HG02763 (cell line): ENCODE data around the gene SYT9.

Experiments used
- ATAC-seq: cut with Tn5 transposase; IDR thresholded peaks from one replicate; pipeline ENCODE4 v1.9.1; 2021; ENCODE audit warnings: mild to moderate bottlenecking, moderate library complexity; ENCODE audit not compliant: unreplicated experiment

Gene SYT9

GRCh38 chr11:7272373-7272772 lies 20.7 kb downstream of the SYT9 start:
- ATAC-seq = no peak

- ATAC-seq = no peak
These were observed 23.4 kb downstream of the SYT9 start for GRCh38 chr11:7275133-7275532.

GRCh38 chr11:7278314-7278917 lies 26.7 kb downstream of the SYT9 start:
- ATAC-seq = no peak

- ATAC-seq = no peak
These were observed 28.0 kb downstream of the SYT9 start for GRCh38 chr11:7279676-7280075.

- ATAC-seq = no peak
These were observed 29.4 kb downstream of the SYT9 start for GRCh38 chr11:7281079-7281478.

GRCh38 chr11:7281809-7282208 lies 30.1 kb downstream of the SYT9 start:
- no peak for ATAC-seq

- no peak for ATAC-seq
These were observed 34.5 kb downstream of the SYT9 start for GRCh38 chr11:7286178-7286577.

GRCh38 chr11:7291100-7291829 lies 39.6 kb downstream of the SYT9 start:
- no peak for ATAC-seq

GRCh38 chr11:7292922-7293321 lies 41.2 kb downstream of the SYT9 start:
- ATAC-seq = no peak

- ATAC-seq = no peak
These were observed 47.7 kb downstream of the SYT9 start for GRCh38 chr11:7299393-7299792.

GRCh38 chr11:7300281-7300680 lies 48.6 kb downstream of the SYT9 start:
- no peak for ATAC-seq

- ATAC-seq = no peak
These were observed 51.4 kb downstream of the SYT9 start for GRCh38 chr11:7303146-7303545.

GRCh38 chr11:7306900-7307299 lies 55.2 kb downstream of the SYT9 start:
- ATAC-seq = no peak

- ATAC-seq = no peak
These were observed 56.1 kb downstream of the SYT9 start for GRCh38 chr11:7307836-7308235.

- ATAC-seq = no peak
These were observed 60.2 kb downstream of the SYT9 start for GRCh38 chr11:7311903-7312302.

GRCh38 chr11:7314811-7315604 lies 63.3 kb downstream of the SYT9 start:
- no peak for ATAC-seq

- ATAC-seq = no peak
These were observed 67.8 kb downstream of the SYT9 start for GRCh38 chr11:7319501-7319900.

GRCh38 chr11:7320306-7320705 lies 68.6 kb downstream of the SYT9 start:
- no peak for ATAC-seq

GRCh38 chr11:7321473-7322450 lies 70.1 kb downstream of the SYT9 start:
- ATAC-seq = no peak

- ATAC-seq = no peak
These were observed 80.7 kb downstream of the SYT9 start for GRCh38 chr11:7332451-7332850.

GRCh38 chr11:7332962-7333361 lies 81.3 kb downstream of the SYT9 start:
- no peak for ATAC-seq
